A673 (cell line): Measurements from ENCODE around the gene ZNF549. TPM values are rescaled to one million over a fixed set of nuclear protein-coding genes. Genes with fewer than 3 reads are reported as not detected.
A peak's percentile ranks its signal among the peaks of the same experiment; 100 is the strongest.
"Not testable (repeated sequence)": the region's sequence is repeated elsewhere in the genome, so short reads cannot be mapped to it uniquely, and the experiment has no call there.

Experiments used
- Bru-seq: library from RNA; stranded (reverse); fragments of 400-500 nt; gene quantifications from one replicate; lab custom pipeline; 2021; lab: Mats Ljungman, UMichigan
- BruChase-seq, 2 experiments: library from RNA; stranded (reverse); fragments of 400-500 nt; gene quantifications; one replicate each; lab custom pipeline; 2021; lab: Mats Ljungman, UMichigan
- BruUV-seq: library from RNA; stranded (reverse); fragments of 400-500 nt; replicated peaks from 2 replicates; lab custom pipeline; 2021; lab: Mats Ljungman, UMichigan
- CTCF ChIA-PET: fragments of 300-600 bp; sonication (Branson Sonifier 250); formaldehyde crosslinking; loops from one replicate; lab custom pipeline; 2022; ENCODE audit warnings: antibody characterized with exemption; lab: Charles Lee
- POLR2A ChIA-PET: fragments of 300-600 bp; sonication (Branson Sonifier 250); formaldehyde crosslinking; loops from one replicate; lab custom pipeline; 2022; ENCODE audit warnings: antibody characterized with exemption; ENCODE audit not compliant: low non-redundant PET; lab: Charles Lee
- DNase-seq: peaks from one replicate; pipeline ENCODE4 v3.0.0-alpha.2; 2015; ENCODE audit warnings: low spot score
- H3K27ac ChIP-seq: fragments of 200-600 bp; sonication (generic); 2 replicates; pipeline ENCODE4 v1.5.1; 2016; ENCODE audit warnings: mixed run types, low read depth, mild to moderate bottlenecking, mixed read lengths, antibody characterized with exemption, low read length; ENCODE audit not compliant: poor library complexity, severe bottlenecking
- H3K27me3 ChIP-seq: fragments of 200-600 bp; sonication (generic); replicated peaks from 2 replicates; pipeline ENCODE4 v1.6.1; 2017; ENCODE audit warnings: mixed run types, low read depth, mild to moderate bottlenecking, mixed read lengths, antibody characterized with exemption, low read length; ENCODE audit not compliant: insufficient read depth, poor library complexity
- H3K36me3 ChIP-seq: fragments of 200-600 bp; sonication (generic); 2 replicates; pipeline ENCODE4 v1.6.1; 2016; ENCODE audit warnings: mixed run types, mild to moderate bottlenecking, mixed read lengths, antibody characterized with exemption, low read length; ENCODE audit not compliant: insufficient read depth, poor library complexity, severe bottlenecking
- H3K4me1 ChIP-seq: fragments of 200-600 bp; sonication (generic); 2 replicates; pipeline ENCODE4 v1.6.1; 2017; ENCODE audit warnings: mixed run types, mild to moderate bottlenecking, mixed read lengths, antibody characterized with exemption, low read length; ENCODE audit not compliant: insufficient read depth, poor library complexity, severe bottlenecking
- H3K4me3 ChIP-seq: fragments of 200-600 bp; sonication (generic); 2 replicates; pipeline ENCODE4 v1.5.1; 2016; ENCODE audit warnings: low read depth, mixed run types, mild to moderate bottlenecking, mixed read lengths, low read length; ENCODE audit not compliant: poor library complexity, severe bottlenecking
- H3K9me3 ChIP-seq: fragments of 200-600 bp; sonication (generic); 2 replicates; pipeline ENCODE4 v1.6.1; 2016; ENCODE audit warnings: mixed run types, low read depth, mild to moderate bottlenecking, mixed read lengths, antibody characterized with exemption, low read length; ENCODE audit not compliant: poor library complexity, severe bottlenecking
- EZH2 ChIP-seq: fragments of 200-600 bp; sonication (generic); IDR thresholded peaks from 2 replicates; pipeline ENCODE4 v1.6.1; 2017; ENCODE audit warnings: borderline replicate concordance, low read depth, mild to moderate bottlenecking, mixed read lengths, antibody characterized with exemption, low read length; ENCODE audit not compliant: poor library complexity, severe bottlenecking
- intact Hi-C: fragments of 100-400 bp; cut with micrococcal nuclease; formaldehyde crosslinking; loops from one replicate; pipeline ENCODE4 v1.10.0; 2022; ENCODE audit not compliant: unreplicated experiment
- long read RNA-seq: library from polyadenylated mRNA; stranded (forward); transcript quantifications from one replicate; pipeline ENCODE4 v2.0.0, GENCODE V29; 2022
- total RNA-seq: library from RNA; stranded (reverse); gene quantifications from 2 replicates; pipeline ENCODE4 v1.2.3, GENCODE V29; 2021

ZNF549 gene
- total RNA-seq (8.5 and 10.1 TPM in 2 replicates), Bru-seq, nascent RNA (percentile 68 among the genes with signal in this experiment), BruChase-seq, experiment 1, labeled RNA remaining after a 2-hour chase (percentile 80 among the genes with signal in this experiment), BruChase-seq, experiment 2, labeled RNA remaining after a 6-hour chase (percentile 73 among the genes with signal in this experiment)
- long read RNA-seq, full-length matches to known transcripts, result 12 of 15 reads
- long read RNA-seq, partial matches to known transcripts, result 0 of 15 reads
- long read RNA-seq, other reads (novel, unspliced or antisense), result 3 of 15 reads

- ChIA-PET POLR2A (no interaction called here), CTCF (no interaction called here)
- DNase-seq, result peak; percentile 96
- intact Hi-C loops, result no loop called here
- H3K27ac ChIP-seq, result peak within 1 kb of the TSS; percentile 60
- H3K4me1 ChIP-seq, result peaks cover 3% of the 10 kb centered on the region
- H3K36me3 ChIP-seq, result peaks cover 8% of the 10 kb centered on the region
- peak within 1 kb of the TSS; percentile 77 for H3K4me3 ChIP-seq
- H3K9me3 ChIP-seq, result peaks cover 13% of the 10 kb centered on the region
- no peaks in the 10 kb centered on the region for H3K27me3 ChIP-seq
- no peak for TF ChIP-seq EZH2
- BruUV-seq, result TSS peak; percentile 48
Measured at GRCh38 chr19:57527136-57527881, at the start of gene ZNF549. TSS of gene ZNF549 (plus strand) at chr19:57527356. CDS start at chr19:57527574, 218 bp downstream.

GRCh38 chr19:57487477-57488298 lies 39.5 kb upstream of the ZNF549 start, which contains the start of gene ZNF419:
TSS of gene ZNF419 (plus strand) at chr19:57487750. CDS start at chr19:57487951, 201 bp downstream.
- CTCF ChIA-PET, result not testable (repeated sequence)

GRCh38 chr19:57488299-57488644 lies 38.9 kb upstream of the ZNF549 start:
- CTCF ChIA-PET, H3K27ac ChIP-seq, intact Hi-C loops, H3K9me3 ChIP-seq, H3K4me1 ChIP-seq, H3K27me3 ChIP-seq, DNase-seq, POLR2A ChIA-PET: not testable (repeated sequence)
- H3K36me3 ChIP-seq, result peaks cover 25% of the 10 kb centered on the region
- peak overlapping the region; percentile 73 for H3K4me3 ChIP-seq
- TSS peak; percentile 44 for BruUV-seq

More at GRCh38 chr19:57487477-57488298, 39.5 kb upstream of the ZNF549 start, which contains the start of gene ZNF419:
- Histone ChIP-seq H3K36me3 (peaks cover 20% of the 10 kb centered on the region), H3K27ac (peak within 1 kb of the TSS; percentile 55), H3K4me3 (peak within 1 kb of the TSS; percentile 73)
- peak; percentile 91 for DNase-seq
- POLR2A ChIA-PET, result interaction anchor here (0.8 kb wide), 1 partner anchor 860 kb away, joined by 4 read pairs; no protein-coding TSS in a partner anchor
- intact Hi-C loops, H3K4me1 ChIP-seq, H3K27me3 ChIP-seq, H3K9me3 ChIP-seq, BruUV-seq: not testable (repeated sequence)

- H3K36me3 ChIP-seq, H3K4me1 ChIP-seq, H3K27me3 ChIP-seq, POLR2A ChIA-PET, DNase-seq, BruUV-seq, intact Hi-C loops, H3K27ac ChIP-seq: not testable (repeated sequence)
- peak overlapping the region; percentile 75 for H3K4me3 ChIP-seq
- CTCF ChIA-PET, result interaction anchor here (0.7 kb wide), 1 partner anchor 22 kb away, joined by 5 read pairs; the partner anchor contains the start of gene ZNF772
- peaks cover 22% of the 10 kb centered on the region for H3K9me3 ChIP-seq
Measured at GRCh38 chr19:57499332-57499679, 27.9 kb upstream of the ZNF549 start.

GRCh38 chr19:57499680-57500395 lies 27.3 kb upstream of the ZNF549 start, which contains the start of gene ZNF773:
TSS of gene ZNF773 (plus strand) at chr19:57499938. CDS start at chr19:57500081, 143 bp downstream.
- H3K4me3 ChIP-seq, result peak within 1 kb of the TSS; percentile 75
- POLR2A ChIA-PET, H3K4me1 ChIP-seq, H3K36me3 ChIP-seq, H3K27me3 ChIP-seq, intact Hi-C loops, BruUV-seq, CTCF ChIA-PET: not testable (repeated sequence)
- DNase-seq, result peak; percentile 98
- H3K27ac ChIP-seq, result peak within 1 kb of the TSS; percentile 88
- peaks cover 16% of the 10 kb centered on the region for H3K9me3 ChIP-seq

- H3K27me3 ChIP-seq, intact Hi-C loops, POLR2A ChIA-PET, CTCF ChIA-PET, H3K4me1 ChIP-seq, DNase-seq: not testable (repeated sequence)
- Histone ChIP-seq H3K36me3 (peaks cover 11% of the 10 kb centered on the region), H3K9me3 (peaks cover 11% of the 10 kb centered on the region), H3K27ac (peak overlapping the region; percentile 2), H3K4me3 (peak overlapping the region; percentile 75)
- TSS peak; percentile 56 for BruUV-seq
Measured at GRCh38 chr19:57500400-57500799, 26.8 kb upstream of the ZNF549 start.
